Activated CD4-positive, alpha-beta T cell treated with anti-CD3 and anti-CD28 coated beads, Interleukin-2, amount 10 ng/mL, durations not matched to agents 7 days and 5 days (primary cell): Measurements from ENCODE around the gene MTMR1. TPM values are rescaled to one million over a fixed set of nuclear protein-coding genes. Genes with fewer than 3 reads are reported as not detected.
A peak's percentile ranks its signal among the peaks of the same experiment; 100 is the strongest.

Experiments used
- CTCF ChIA-PET: fragments of 350-600 bp; sonication (Branson Sonifier 250); formaldehyde crosslinking; loops from one replicate; lab custom pipeline; 2021; ENCODE audit warnings: antibody characterized with exemption; lab: Charles Lee
- POLR2A ChIA-PET: fragments of 350-600 bp; sonication (Branson Sonifier 250); formaldehyde crosslinking; loops from one replicate; lab custom pipeline; 2021; ENCODE audit warnings: antibody characterized with exemption; lab: Charles Lee
- DNase-seq: peaks from one replicate; pipeline ENCODE4 v3.0.0-alpha.2; 2020
- H3K27ac Mint-ChIP-seq: one replicate; pipeline ENCODE4 v1.8.0; 2021; ENCODE audit warnings: mild to moderate bottlenecking, moderate library complexity, mixed read lengths
- H3K27me3 Mint-ChIP-seq: one replicate; pipeline ENCODE4 v1.8.0; 2021; ENCODE audit warnings: mixed read lengths
- H3K36me3 Mint-ChIP-seq: one replicate; pipeline ENCODE4 v1.8.0; 2021; ENCODE audit warnings: low read depth, mixed read lengths
- H3K4me1 Mint-ChIP-seq: one replicate; pipeline ENCODE4 v1.8.0; 2021; ENCODE audit warnings: mixed read lengths
- H3K4me3 Mint-ChIP-seq: one replicate; pipeline ENCODE4 v1.8.0; 2021; ENCODE audit warnings: mild to moderate bottlenecking, moderate library complexity, mixed read lengths
- H3K9me3 Mint-ChIP-seq: one replicate; pipeline ENCODE4 v1.8.0; 2021; ENCODE audit warnings: mixed read lengths
- total RNA-seq, 2 experiments: library from RNA; stranded (reverse); gene quantifications; one replicate each; pipeline ENCODE4 v1.2.3, GENCODE V29; 2021

Gene MTMR1
- total RNA-seq: 10 to 100 TPM; 47.1 to 51.1 TPM

DNA sequence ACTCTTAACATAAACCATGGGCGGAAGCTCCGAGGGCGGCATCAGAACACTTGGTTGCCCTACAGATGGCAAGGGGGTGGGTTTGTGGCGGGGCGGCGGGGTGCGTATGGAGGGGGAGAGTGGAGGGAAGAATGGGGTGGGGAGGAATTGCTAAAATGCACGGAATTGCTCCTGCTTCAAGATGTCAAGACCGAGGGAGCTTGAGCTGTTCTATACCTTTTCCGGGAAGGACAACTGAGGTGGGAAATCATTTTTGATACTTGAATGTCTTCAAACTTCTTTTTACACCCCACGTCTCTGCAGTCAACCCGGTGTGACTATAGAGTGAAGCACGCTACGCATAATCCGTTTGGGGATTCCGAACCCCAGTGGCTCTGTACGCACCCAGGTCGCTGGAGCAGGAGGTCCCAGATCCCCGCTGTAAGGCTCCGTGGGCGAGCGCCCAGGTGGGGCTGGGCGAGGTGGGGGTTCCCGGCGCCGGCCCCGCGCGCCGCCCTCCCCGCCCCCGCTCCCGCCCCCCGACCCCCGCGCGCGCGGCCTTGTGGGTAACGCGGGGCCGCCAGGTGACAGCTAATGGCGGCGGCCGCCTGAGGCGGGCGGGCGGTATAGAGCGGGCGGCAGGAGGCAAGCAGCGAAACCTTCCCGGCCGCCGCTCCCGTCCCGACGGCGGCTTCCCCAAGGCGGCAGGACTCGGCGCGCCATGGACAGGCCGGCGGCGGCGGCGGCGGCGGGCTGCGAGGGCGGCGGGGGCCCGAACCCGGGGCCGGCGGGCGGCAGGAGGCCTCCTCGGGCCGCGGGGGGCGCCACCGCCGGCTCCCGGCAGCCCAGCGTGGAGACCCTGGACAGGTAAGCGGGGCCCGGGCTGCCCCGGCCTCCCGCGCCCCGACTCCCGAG is at the start of gene MTMR1:
Gene MTMR1, plus strand, starts transcription at position 566 of the 894 bp plus-strand sequence. Its CDS starts 135 bp downstream, at position 701.
- Mint-ChIP-seq H3K27me3 (no peaks in the 10 kb centered on the region), H3K4me3 (peak within 1 kb of the TSS; percentile 94)

DNA sequence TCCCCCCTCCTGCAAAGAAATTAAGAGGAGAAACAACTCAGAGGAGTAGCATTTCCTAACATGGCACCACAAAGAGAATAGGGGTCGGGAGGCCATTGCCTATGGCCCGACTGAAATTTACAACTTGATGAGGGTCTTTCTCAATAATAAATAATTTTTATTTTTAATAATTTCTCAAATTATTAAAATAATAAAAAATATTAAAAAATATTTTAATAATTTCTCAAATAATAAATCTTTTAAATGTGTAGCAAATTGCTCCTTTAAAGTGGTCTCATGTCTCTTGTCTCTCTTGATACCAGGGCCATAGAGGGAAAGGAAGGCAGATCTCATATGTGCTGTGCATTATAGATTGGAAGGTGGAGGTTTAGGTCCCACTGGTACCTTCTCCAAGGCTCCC is 49.2 kb upstream of the MTMR1 start:
- no peaks in the 10 kb centered on the region for H3K4me1 Mint-ChIP-seq
- CTCF ChIA-PET: interaction anchor here (1.4 kb wide), 1 partner anchor 8 kb away, joined by 3 read pairs; no protein-coding TSS in a partner anchor
- H3K36me3 Mint-ChIP-seq: peaks cover 26% of the 10 kb centered on the region

More for the DNA sequence above, at the start of gene MTMR1:
- Mint-ChIP-seq H3K27ac (peak within 1 kb of the TSS; percentile 99), H3K9me3 (peaks cover 4% of the 10 kb centered on the region), H3K36me3 (peaks cover 40% of the 10 kb centered on the region), H3K4me1 (peaks cover 64% of the 10 kb centered on the region)
- ChIA-PET CTCF (interaction anchor here (1.0 to 1.1 kb wide), 3 partner anchors 22 to 755 kb away, joined by 3 to 4 read pairs (median 4); partner anchors contain the start of gene EOLA2), POLR2A (interaction anchor here (1.3 kb wide), 1 partner anchor 23 kb away, joined by 7 read pairs; no protein-coding TSS in a partner anchor)
- DNase-seq: peak; percentile 45

DNA sequence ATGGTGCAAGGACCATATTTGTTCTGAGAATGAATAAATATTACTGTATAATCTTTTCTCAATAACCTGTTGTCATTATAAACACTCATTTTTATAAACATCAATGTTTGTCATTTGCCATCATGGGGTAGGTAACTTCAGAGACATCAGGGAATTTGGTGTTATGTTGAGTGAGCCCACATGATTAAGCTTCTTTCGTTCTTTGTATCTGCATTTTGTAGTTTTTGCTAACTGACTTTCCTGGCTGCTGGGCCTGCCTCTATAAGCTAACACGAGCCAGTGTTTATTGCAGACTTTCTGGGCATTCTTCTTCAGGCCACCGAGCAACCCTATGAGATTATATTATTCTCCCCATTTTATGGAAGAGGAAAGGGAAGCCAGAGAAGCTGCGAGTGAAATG is 48.8 kb upstream of the MTMR1 start:
- Mint-ChIP-seq H3K27me3 (no peaks in the 10 kb centered on the region), H3K27ac (peak overlapping the region; percentile 25), H3K4me3 (no peak overlapping the region), H3K4me1 (peaks cover 2% of the 10 kb centered on the region), H3K9me3 (no peaks in the 10 kb centered on the region), H3K36me3 (peaks cover 28% of the 10 kb centered on the region)
- ChIA-PET CTCF (interaction anchor here (1.4 kb wide), 1 partner anchor 9 kb away, joined by 3 read pairs; no protein-coding TSS in a partner anchor), POLR2A (no interaction called here)
- no peak for DNase-seq

More for the DNA sequence above, 49.2 kb upstream of the MTMR1 start:
- no peak overlapping the region for H3K27ac Mint-ChIP-seq
- H3K4me3 Mint-ChIP-seq: no peak overlapping the region
- H3K9me3 Mint-ChIP-seq: no peaks in the 10 kb centered on the region
- H3K27me3 Mint-ChIP-seq: no peaks in the 10 kb centered on the region
- POLR2A ChIA-PET: no interaction called here
- no peak for DNase-seq

DNA sequence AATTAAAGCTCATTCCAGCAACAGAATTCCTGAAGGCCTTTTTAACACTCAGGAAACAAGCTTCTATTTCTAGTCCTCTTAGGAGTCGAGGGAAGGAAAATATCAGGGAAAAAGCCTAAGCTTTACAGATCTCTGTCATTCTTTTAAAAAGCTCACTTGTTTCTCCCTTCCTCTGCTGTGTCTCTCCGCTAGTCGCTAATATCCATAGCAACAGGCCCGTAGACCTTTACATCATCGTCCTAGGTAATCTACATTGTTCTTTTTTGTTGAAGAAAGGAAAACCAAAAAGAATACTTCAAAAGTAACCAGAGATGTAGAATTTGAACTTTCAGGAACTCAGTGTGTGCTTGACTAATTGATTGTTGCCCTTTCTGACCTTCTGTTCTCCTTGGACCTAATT is 45.9 kb upstream of the MTMR1 start:
- H3K27ac Mint-ChIP-seq: no peak overlapping the region
- H3K4me3 Mint-ChIP-seq: no peak overlapping the region
- ChIA-PET CTCF (interaction anchor here (0.5 to 1.5 kb wide), 2 partner anchors 16 to 233 kb away, joined by 3 to 5 read pairs; no protein-coding TSS in a partner anchor), POLR2A (no interaction called here)
- H3K4me1 Mint-ChIP-seq: peaks cover 7% of the 10 kb centered on the region
- no peaks in the 10 kb centered on the region for H3K27me3 Mint-ChIP-seq
- DNase-seq: no peak
- H3K9me3 Mint-ChIP-seq: no peaks in the 10 kb centered on the region
- H3K36me3 Mint-ChIP-seq: peaks cover 39% of the 10 kb centered on the region

DNA sequence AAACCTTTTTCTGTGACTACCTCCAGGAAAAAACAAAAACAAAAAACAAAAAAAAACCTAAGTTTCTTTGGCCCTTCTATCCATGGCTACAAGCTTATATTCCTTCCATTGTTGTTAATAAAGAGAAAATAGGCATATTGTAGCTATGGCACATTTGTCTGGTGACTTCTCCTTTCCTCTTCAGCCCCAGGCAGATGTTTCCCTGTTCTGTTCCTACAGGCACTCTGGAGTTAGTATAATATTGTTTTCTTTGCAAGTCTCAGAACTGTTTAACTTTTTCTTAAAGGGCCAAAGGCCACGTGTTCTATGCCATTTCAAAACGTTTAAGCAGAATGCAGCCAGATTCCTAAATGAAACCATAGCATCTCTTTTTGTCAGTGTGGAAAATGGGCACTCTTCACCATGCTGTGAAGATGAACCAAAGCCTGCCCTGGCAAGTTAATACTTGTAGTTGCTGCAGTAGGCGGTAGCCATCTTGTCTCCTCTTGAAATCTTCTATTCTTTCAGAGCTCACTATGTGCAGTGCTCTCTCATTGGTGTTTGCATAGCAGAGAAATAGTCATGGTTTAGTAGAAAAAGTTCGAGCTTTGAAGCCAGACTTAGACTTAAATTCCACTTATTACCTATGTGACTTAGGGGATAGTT is 44.8 kb upstream of the MTMR1 start:
- DNase-seq: no peak
- Mint-ChIP-seq H3K4me1 (peaks cover 7% of the 10 kb centered on the region), H3K9me3 (no peaks in the 10 kb centered on the region), H3K36me3 (peaks cover 41% of the 10 kb centered on the region), H3K27me3 (no peaks in the 10 kb centered on the region), H3K4me3 (no peak overlapping the region), H3K27ac (peak overlapping the region; percentile 38)
- POLR2A ChIA-PET: no interaction called here
- CTCF ChIA-PET: interaction anchor here (0.7 kb wide), 2 partner anchors 13 to 368 kb away, joined by 3 to 4 read pairs; no protein-coding TSS in a partner anchor

DNA sequence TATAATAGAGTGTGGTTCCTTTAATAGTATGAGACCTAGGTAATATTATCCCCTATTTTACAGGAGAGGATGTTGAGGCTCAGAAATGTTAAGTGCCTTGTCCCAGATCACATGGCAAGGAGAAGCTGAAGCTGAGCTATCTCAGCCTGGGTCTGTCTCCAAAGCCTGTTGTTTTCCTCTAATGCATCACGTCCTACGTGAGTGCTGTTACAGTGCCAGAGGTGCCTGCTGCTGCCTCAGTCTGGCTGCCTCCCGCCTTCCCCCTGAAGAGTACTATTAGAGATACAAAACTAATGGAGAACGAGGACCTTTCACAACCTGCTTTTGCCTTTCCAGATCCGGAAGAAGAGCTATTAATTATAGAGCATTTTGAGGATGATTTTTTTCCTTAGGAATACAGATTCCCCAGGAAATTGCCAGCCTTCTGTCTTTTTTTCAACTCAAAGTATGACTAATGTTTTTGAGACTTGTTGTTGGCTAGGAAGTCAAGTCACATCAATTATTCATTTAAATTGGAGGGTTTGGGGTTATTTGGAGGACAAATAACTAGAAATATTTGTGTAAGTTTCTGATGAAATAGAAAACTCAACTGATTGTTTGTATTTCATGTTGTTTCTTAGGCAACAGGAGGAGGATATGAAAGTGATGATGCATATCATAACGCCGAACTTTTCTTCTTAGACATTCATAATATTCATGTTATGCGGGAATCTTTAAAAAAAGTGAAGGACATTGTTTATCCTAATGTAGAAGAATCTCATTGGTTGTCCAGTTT is 43.9 kb upstream of the MTMR1 start:
- Mint-ChIP-seq H3K4me1 (peaks cover 7% of the 10 kb centered on the region), H3K27me3 (no peaks in the 10 kb centered on the region), H3K36me3 (peaks cover 42% of the 10 kb centered on the region), H3K27ac (no peak overlapping the region), H3K9me3 (no peaks in the 10 kb centered on the region), H3K4me3 (no peak overlapping the region)
- no peak for DNase-seq
- ChIA-PET POLR2A (no interaction called here), CTCF (no interaction called here)

DNA sequence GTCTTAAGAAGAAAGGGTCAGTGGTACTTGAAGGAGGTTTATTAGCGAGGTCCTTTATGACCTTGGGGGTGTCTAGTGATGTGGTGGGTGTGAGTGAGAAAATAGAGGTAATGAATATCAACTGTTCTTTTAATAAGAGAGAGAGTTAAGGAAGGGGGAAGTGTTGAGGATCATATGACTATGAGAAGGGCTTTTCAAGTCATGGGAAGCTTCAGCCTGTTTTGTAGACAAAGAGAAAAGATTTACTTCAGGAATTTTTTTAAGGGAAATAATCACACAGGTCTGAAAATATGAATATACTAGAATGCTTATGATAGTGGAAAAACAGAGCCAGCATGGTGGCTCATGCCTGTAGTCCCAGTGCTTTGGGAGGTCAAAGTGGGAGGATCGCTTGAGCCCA is 41.3 kb upstream of the MTMR1 start:
- no peak overlapping the region for H3K4me3 Mint-ChIP-seq
- no peaks in the 10 kb centered on the region for H3K9me3 Mint-ChIP-seq
- ChIA-PET POLR2A (no interaction called here), CTCF (no interaction called here)
- H3K27me3 Mint-ChIP-seq: no peaks in the 10 kb centered on the region
- peaks cover 48% of the 10 kb centered on the region for H3K36me3 Mint-ChIP-seq
- H3K4me1 Mint-ChIP-seq: peaks cover 7% of the 10 kb centered on the region
- DNase-seq: no peak
- H3K27ac Mint-ChIP-seq: no peak overlapping the region

DNA sequence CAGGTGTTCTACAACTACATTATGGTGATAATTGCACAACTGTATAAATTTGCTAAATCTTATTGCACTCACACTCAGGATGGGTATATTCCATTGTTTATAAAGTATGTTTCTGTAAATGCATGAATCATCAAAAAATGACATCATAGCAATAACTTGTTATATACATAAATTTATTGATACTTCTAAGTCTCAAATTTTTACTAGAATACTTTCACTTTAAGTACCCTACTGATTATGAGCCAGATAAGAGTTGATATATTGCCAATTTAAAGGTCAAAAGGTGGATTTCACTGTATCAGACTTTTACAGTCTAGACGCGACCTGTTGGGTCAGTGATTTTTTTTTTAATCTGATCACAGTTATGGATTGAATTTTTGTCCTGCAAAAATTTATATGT is 37.4 kb upstream of the MTMR1 start:
- Mint-ChIP-seq H3K36me3 (peaks cover 40% of the 10 kb centered on the region), H3K4me1 (peaks cover 5% of the 10 kb centered on the region), H3K27ac (no peak overlapping the region), H3K4me3 (no peak overlapping the region), H3K27me3 (no peaks in the 10 kb centered on the region), H3K9me3 (no peaks in the 10 kb centered on the region)
- CTCF ChIA-PET: no interaction called here
- DNase-seq: no peak
- POLR2A ChIA-PET: no interaction called here

DNA sequence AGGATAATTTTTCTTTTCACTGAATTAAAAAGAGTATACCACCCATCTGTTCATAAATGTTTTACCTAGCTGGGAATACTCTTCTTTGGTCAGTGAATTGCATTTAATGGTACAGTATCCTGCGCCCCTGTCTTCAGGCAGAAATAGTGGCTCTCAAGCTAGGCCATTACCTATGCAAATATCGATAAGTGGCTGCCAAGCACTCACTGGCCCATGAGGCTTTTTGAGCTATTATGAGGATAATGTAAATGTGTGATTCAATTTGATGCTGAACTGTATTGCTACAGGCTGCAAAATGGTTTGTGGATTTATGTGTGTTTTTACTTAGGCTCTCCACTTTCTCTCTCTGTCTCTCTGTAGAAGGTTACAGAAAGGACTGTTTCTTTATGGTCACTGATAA is 30.1 kb upstream of the MTMR1 start:
- Mint-ChIP-seq H3K27me3 (no peaks in the 10 kb centered on the region), H3K27ac (no peak overlapping the region), H3K9me3 (no peaks in the 10 kb centered on the region), H3K4me3 (no peak overlapping the region), H3K36me3 (peaks cover 50% of the 10 kb centered on the region), H3K4me1 (no peaks in the 10 kb centered on the region)
- POLR2A ChIA-PET: no interaction called here
- DNase-seq: no peak
- CTCF ChIA-PET: interaction anchor here (1.2 kb wide), 1 partner anchor 16 kb away, joined by 5 read pairs; no protein-coding TSS in a partner anchor

DNA sequence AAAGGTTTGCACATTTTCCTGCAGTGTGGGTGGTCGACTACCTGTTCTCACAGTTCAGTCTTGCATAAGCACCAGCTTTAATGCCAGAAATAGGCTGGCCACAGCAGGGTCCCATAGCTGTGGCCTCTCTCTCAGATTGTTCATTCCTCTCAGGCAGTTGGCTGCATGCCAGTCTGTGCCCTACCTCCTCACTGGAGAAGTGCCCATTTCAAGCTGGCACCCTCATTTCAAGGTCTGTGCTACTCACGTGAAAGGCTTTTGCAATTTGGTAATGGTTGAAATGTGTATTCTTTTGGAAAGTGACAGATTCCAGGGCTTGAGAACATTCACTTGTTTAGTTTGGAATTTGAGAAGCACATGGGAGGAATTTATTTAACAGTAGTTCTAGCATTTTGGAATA is 28.9 kb upstream of the MTMR1 start:
- CTCF ChIA-PET: interaction anchor here (1.2 kb wide), 1 partner anchor 17 kb away, joined by 5 read pairs; no protein-coding TSS in a partner anchor
- Mint-ChIP-seq H3K27me3 (no peaks in the 10 kb centered on the region), H3K4me1 (no peaks in the 10 kb centered on the region), H3K9me3 (no peaks in the 10 kb centered on the region), H3K36me3 (peaks cover 52% of the 10 kb centered on the region), H3K27ac (no peak overlapping the region), H3K4me3 (no peak overlapping the region)
- no peak for DNase-seq
- POLR2A ChIA-PET: interaction anchor here (0.6 kb wide), 1 partner anchor 50 kb away, joined by 3 read pairs; no protein-coding TSS in a partner anchor

DNA sequence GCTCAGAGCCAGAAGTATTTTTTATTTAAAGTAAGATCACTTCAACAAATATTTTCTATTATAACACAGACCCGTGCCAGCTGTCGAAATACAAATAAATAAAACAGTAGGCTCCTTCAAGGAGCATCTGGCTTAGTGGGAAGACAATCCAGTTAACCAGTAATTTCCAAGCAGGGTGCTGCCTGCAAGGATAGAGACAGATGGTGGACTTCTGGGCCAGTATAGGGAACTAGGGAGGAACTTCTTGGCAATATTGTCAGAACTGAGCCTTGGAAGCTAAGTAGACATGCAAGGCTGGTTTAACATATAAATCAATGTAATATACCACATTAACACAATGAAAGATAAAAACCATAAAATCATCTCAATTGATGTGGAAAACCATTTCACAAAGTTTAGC is 17.0 kb upstream of the MTMR1 start:
- no peak for DNase-seq
- Mint-ChIP-seq H3K9me3 (no peaks in the 10 kb centered on the region), H3K36me3 (peaks cover 9% of the 10 kb centered on the region), H3K4me3 (no peak overlapping the region), H3K27ac (no peak overlapping the region), H3K27me3 (no peaks in the 10 kb centered on the region), H3K4me1 (no peaks in the 10 kb centered on the region)
- CTCF ChIA-PET: interaction anchor here (0.6 to 1.6 kb wide), 4 partner anchors 13 to 1068 kb away, joined by 3 read pairs; no protein-coding TSS in a partner anchor
- POLR2A ChIA-PET: no interaction called here

DNA sequence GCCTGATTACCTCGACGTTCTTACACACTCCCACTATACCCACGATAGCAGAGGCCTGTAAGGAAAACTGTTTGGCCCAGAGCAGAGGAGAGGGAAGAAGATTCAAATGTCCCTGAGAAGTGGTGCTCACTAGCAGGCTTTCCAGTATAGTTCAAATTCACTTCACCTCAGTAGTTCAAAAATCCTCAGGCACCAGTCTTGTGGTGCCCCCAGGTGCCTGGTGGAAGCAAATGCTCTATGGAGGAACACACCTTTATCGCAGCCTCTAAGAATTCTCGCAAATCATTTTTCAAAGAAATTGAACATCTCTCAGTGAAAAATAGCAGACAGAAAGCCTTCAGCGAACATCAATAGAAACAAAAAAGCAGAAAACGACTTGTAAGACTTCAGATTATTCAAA is 12.2 kb upstream of the MTMR1 start:
- peaks cover 4% of the 10 kb centered on the region for H3K4me1 Mint-ChIP-seq
- no peaks in the 10 kb centered on the region for H3K9me3 Mint-ChIP-seq
- ChIA-PET POLR2A (no interaction called here), CTCF (interaction anchor here (1.4 kb wide), 1 partner anchor 10 kb away, joined by 3 read pairs; no protein-coding TSS in a partner anchor)
- no peak overlapping the region for H3K4me3 Mint-ChIP-seq
- H3K36me3 Mint-ChIP-seq: no peaks in the 10 kb centered on the region
- no peaks in the 10 kb centered on the region for H3K27me3 Mint-ChIP-seq
- DNase-seq: peak; percentile 12
- H3K27ac Mint-ChIP-seq: no peak overlapping the region
